IMR-90 (cell line): ENCODE data around the gene KLK14. TPM values are rescaled to one million over a fixed set of nuclear protein-coding genes. Genes with fewer than 3 reads are reported as not detected.

Experiments used
- ATAC-seq: fragments of 200-7000 bp; cut with Tn5 transposase; 2 replicates; pipeline ENCODE4 v1.9.1; 2020; ENCODE audit warnings: low read depth, mild to moderate bottlenecking, moderate library complexity
- BruUV-seq: library from RNA; stranded (reverse); fragments of 400-500 nt; replicated peaks from 2 replicates; lab custom pipeline; 2021; lab: Mats Ljungman, UMichigan
- CTCF ChIA-PET: fragments of 300-600 bp; formaldehyde crosslinking; extraction: SDS; loops from one replicate; lab custom pipeline; 2021; ENCODE audit warnings: antibody characterized with exemption; lab: Yijun Ruan, JAX
- POLR2A ChIA-PET: fragments of 300-600 bp; sonication (Branson Sonifier 250); formaldehyde crosslinking; loops from one replicate; lab custom pipeline; 2022; ENCODE audit warnings: antibody characterized with exemption; ENCODE audit not compliant: unreplicated experiment; lab: Charles Lee
- DNase-seq: peaks from one replicate; pipeline ENCODE4 v3.0.0; 2013
- H2AFZ ChIP-seq: replicated peaks from 2 replicates; pipeline ENCODE3; 2013; ENCODE audit warnings: low read length, mild to moderate bottlenecking; ENCODE audit not compliant: poor library complexity
- H2AK5ac ChIP-seq: 2 replicates; pipeline ENCODE4 v1.6.1; 2013; ENCODE audit warnings: low read depth, low read length, inconsistent platforms
- H2AK9ac ChIP-seq: replicated peaks from 2 replicates; pipeline ENCODE3; 2013; ENCODE audit warnings: mild to moderate bottlenecking, low read depth, low read length, moderate library complexity; ENCODE audit not compliant: poor library complexity
- H2BK120ac ChIP-seq: 2 replicates; pipeline ENCODE4 v1.6.1; 2013; ENCODE audit warnings: low read depth, low read length, inconsistent platforms
- H2BK15ac ChIP-seq: 3 replicates; pipeline ENCODE4 v1.6.1; 2013; ENCODE audit warnings: low read depth, low read length, inconsistent platforms
- H2BK20ac ChIP-seq: 2 replicates; pipeline ENCODE4 v1.6.1; 2013; ENCODE audit warnings: low read depth, mild to moderate bottlenecking, inconsistent platforms, low read length, moderate library complexity
- H2BK5ac ChIP-seq: 2 replicates; pipeline ENCODE4 v1.6.1; 2013; ENCODE audit warnings: mild to moderate bottlenecking, low read depth, low read length, inconsistent platforms; ENCODE audit not compliant: poor library complexity, severe bottlenecking
- H3K14ac ChIP-seq: replicated peaks from 2 replicates; pipeline ENCODE4 v1.6.1; 2013; ENCODE audit warnings: low read depth, low read length, inconsistent platforms
- H3K18ac ChIP-seq: 2 replicates; pipeline ENCODE4 v1.6.1; 2013; ENCODE audit warnings: low read depth, low read length, control low read depth
- H3K23ac ChIP-seq: 2 replicates; pipeline ENCODE4 v1.6.1; 2013; ENCODE audit warnings: low read depth, low read length, inconsistent platforms
- H3K27ac ChIP-seq: 2 replicates; pipeline ENCODE4 v1.5.1; 2013; ENCODE audit warnings: mild to moderate bottlenecking, control low read depth, low read length; ENCODE audit not compliant: insufficient read depth
- H3K27me3 ChIP-seq: 2 replicates; pipeline ENCODE4 v1.6.1; 2013; ENCODE audit warnings: low read length; ENCODE audit not compliant: control insufficient read depth, insufficient read depth
- H3K36me3 ChIP-seq: 2 replicates; pipeline ENCODE4 v1.6.1; 2013; ENCODE audit warnings: low read length, mixed read lengths; ENCODE audit not compliant: control insufficient read depth, insufficient read depth
- H3K4ac ChIP-seq: 2 replicates; pipeline ENCODE4 v1.6.1; 2013; ENCODE audit warnings: low read depth, low read length, inconsistent platforms
- H3K4me1 ChIP-seq: 2 replicates; pipeline ENCODE4 v1.6.1; 2013; ENCODE audit warnings: low read length, mixed read lengths; ENCODE audit not compliant: control insufficient read depth, insufficient read depth
- H3K4me2 ChIP-seq: 2 replicates; pipeline ENCODE4 v1.6.1; 2013; ENCODE audit warnings: low read depth, mild to moderate bottlenecking, control low read depth, low read length, moderate library complexity
- H3K4me3 ChIP-seq: 2 replicates; pipeline ENCODE4 v1.5.1; 2013; ENCODE audit warnings: low read depth, mild to moderate bottlenecking, control low read depth, low read length, moderate library complexity; ENCODE audit not compliant: insufficient read depth
- H3K56ac ChIP-seq: 2 replicates; pipeline ENCODE4 v1.6.1; 2013; ENCODE audit warnings: low read length, inconsistent platforms; ENCODE audit not compliant: insufficient read depth; ENCODE audit errors: extremely low read depth
- H3K79me1 ChIP-seq, 2 experiments: 2 replicates each; pipeline ENCODE4 v1.6.1; 2013; ENCODE audit warnings: low read length in 2 of 2, inconsistent platforms in 1 of 2, low read depth in 1 of 2
- H3K9ac ChIP-seq: 2 replicates; pipeline ENCODE4 v1.6.1; 2013; ENCODE audit warnings: low read depth, low read length, control low read depth
- H3K9me1 ChIP-seq: 2 replicates; pipeline ENCODE4 v1.6.1; 2013; ENCODE audit warnings: low read length, inconsistent platforms; ENCODE audit not compliant: insufficient read depth
- H3K9me3 ChIP-seq: 2 replicates; pipeline ENCODE4 v1.6.1; 2013; ENCODE audit warnings: low read length; ENCODE audit not compliant: control insufficient read depth, insufficient read depth
- H4K20me1 ChIP-seq: 2 replicates; pipeline ENCODE4 v1.6.1; 2013; ENCODE audit warnings: low read length, inconsistent platforms; ENCODE audit not compliant: insufficient read depth
- H4K5ac ChIP-seq: 2 replicates; pipeline ENCODE4 v1.6.1; 2013; ENCODE audit warnings: mild to moderate bottlenecking, low read depth, low read length, control low read depth
- H4K8ac ChIP-seq, 2 experiments: 2 replicates each; pipeline ENCODE4 v1.6.1; 2013; ENCODE audit warnings: low read depth in 2 of 2, low read length in 2 of 2, control low read depth in 1 of 2, inconsistent platforms in 1 of 2
- H4K91ac ChIP-seq: 2 replicates; pipeline ENCODE4 v1.6.1; 2013; ENCODE audit warnings: low read depth, low read length, inconsistent platforms; ENCODE audit not compliant: insufficient read depth
- CHD1 ChIP-seq: IDR thresholded peaks from 2 replicates; pipeline ENCODE4 v1.6.1; 2012; ENCODE audit warnings: low read depth, low read length, improper control_type of control experiment
- MAZ ChIP-seq: IDR thresholded peaks from 2 replicates; pipeline ENCODE4 v1.6.1; 2012; ENCODE audit warnings: low read depth, mild to moderate bottlenecking, low read length, improper control_type of control experiment, moderate library complexity, borderline replicate concordance
- RAD21 ChIP-seq: IDR thresholded peaks from 2 replicates; pipeline ENCODE4 v1.6.1; 2012; ENCODE audit warnings: low read length, improper control_type of control experiment
- WGBS, 2 experiments: methylation state at CpG; one replicate each; pipeline versions ENCODE4 v1.1.5 to v1.1.7; 2013; ENCODE audit warnings: missing lambda C conversion rate in 2 of 2; ENCODE audit not compliant: insufficient read length in 1 of 2; ENCODE audit errors: extremely low coverage in 2 of 2; 5-methylcytosine and 5-hydroxymethylcytosine counted together
- dilution Hi-C: fragments of 300-500 bp; cut with HindIII; formaldehyde crosslinking; loops from one replicate; pipeline ENCODE4 v1.14.3; 2018; ENCODE audit warnings: low sequenced_read_pairs; ENCODE audit not compliant: unreplicated experiment
- in situ Hi-C: fragments of 300-500 bp; cut with MboI; formaldehyde crosslinking; loops from 3 replicates; pipeline ENCODE4 v1.14.3; 2019; ENCODE audit warnings: low sequenced_read_pairs, inconsistent platforms, mixed read lengths
- intact Hi-C: fragments of 100-400 bp; cut with micrococcal nuclease; formaldehyde crosslinking; loops from 2 replicates; pipeline ENCODE4 v1.10.0; 2022
- polyA plus RNA-seq, 3 experiments: library from polyadenylated mRNA; depleted of rRNA; stranded (reverse); fragments of >200 nt; gene quantifications; 2 replicates each; pipeline ENCODE4 v1.2.3, GENCODE V29; 2012; ENCODE audit warnings: low replicate concordance in 1 of 3
- total RNA-seq: library from RNA; depleted of rRNA; stranded (reverse); fragments of >200 nt; gene quantifications from 2 replicates; pipeline ENCODE4 v1.2.3, GENCODE V29; 2012
- TF ChIP-seq, protein P1 (sequence below): fragments of 150-350 bp; IDR thresholded peaks from 2 replicates; pipeline ENCODE4 v1.6.1; 2016; ENCODE audit warnings: low read depth, mild to moderate bottlenecking, low read length, moderate library complexity, borderline replicate concordance

Gene KLK14
- total and polyA plus RNA-seq, 2 of the 4 experiments (the other 2 are of a cell fraction), result not detected

DNA sequence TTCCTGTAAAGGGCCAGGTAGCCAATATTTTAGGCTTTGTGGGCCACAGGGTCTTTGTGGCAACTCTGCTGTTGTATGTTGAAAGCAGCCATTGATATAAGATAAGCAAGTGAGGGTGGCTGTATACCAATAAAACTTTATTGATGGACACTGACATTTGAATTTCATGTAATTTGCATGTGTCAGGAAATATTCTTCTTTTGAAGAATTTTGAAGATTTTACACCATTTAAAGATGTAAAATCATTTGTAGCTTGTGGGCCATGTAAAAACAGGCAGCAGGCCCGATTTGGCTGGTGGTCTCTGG, 27.9 kb upstream of the KLK14 start:
- Histone ChIP-seq H4K5ac (no peak overlapping the region), H3K4me1 (no peaks in the 10 kb centered on the region), H3K9me3 (no peaks in the 10 kb centered on the region), H4K8ac (no peak overlapping the region), H2AK9ac (no peak overlapping the region), H3K27ac (no peak overlapping the region), H2BK15ac (no peak overlapping the region), H2BK5ac (no peak overlapping the region), H3K4ac (no peak overlapping the region), H3K14ac (no peak overlapping the region), H2AK5ac (no peak overlapping the region), H3K4me3 (no peak overlapping the region), H3K56ac (no peak overlapping the region), H2BK120ac (no peak overlapping the region), H3K36me3 (no peaks in the 10 kb centered on the region), H3K79me1 (peaks cover 17 to 21% of the 10 kb centered on the region in 2 experiments), H3K9me1 (peaks cover 9% of the 10 kb centered on the region; the same call in 1 of the 2 replicates), H3K4me2 (no peak overlapping the region), H4K20me1 (no peaks in the 10 kb centered on the region), H3K23ac (no peak overlapping the region), H3K18ac (no peak overlapping the region), H3K9ac (no peak overlapping the region), H3K27me3 (peaks cover 6% of the 10 kb centered on the region), H4K91ac (no peak overlapping the region), H2BK20ac (no peak overlapping the region), H2AFZ (no peak overlapping the region)
- WGBS, 2 experiments, result no CpG with 5 or more reads among the region's 1 CpG
- intact Hi-C loops, result no loop called here
- dilution Hi-C loops, result no loop called here
- DNase-seq (no peak), ATAC-seq (no peak)
- BruUV-seq, result no TSS peak
- ChIA-PET POLR2A (no interaction called here), CTCF (interaction anchor here (0.7 kb wide), 1 partner anchor 53 kb away, joined by 6 read pairs; no protein-coding TSS in a partner anchor)
- in situ Hi-C loops, result no loop called here
- no peak for TF ChIP-seq RAD21
- TF ChIP-seq, protein P1, sequence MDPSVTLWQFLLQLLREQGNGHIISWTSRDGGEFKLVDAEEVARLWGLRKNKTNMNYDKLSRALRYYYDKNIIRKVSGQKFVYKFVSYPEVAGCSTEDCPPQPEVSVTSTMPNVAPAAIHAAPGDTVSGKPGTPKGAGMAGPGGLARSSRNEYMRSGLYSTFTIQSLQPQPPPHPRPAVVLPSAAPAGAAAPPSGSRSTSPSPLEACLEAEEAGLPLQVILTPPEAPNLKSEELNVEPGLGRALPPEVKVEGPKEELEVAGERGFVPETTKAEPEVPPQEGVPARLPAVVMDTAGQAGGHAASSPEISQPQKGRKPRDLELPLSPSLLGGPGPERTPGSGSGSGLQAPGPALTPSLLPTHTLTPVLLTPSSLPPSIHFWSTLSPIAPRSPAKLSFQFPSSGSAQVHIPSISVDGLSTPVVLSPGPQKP, result no peak
- no peak for TF ChIP-seq CHD1
- no peak for TF ChIP-seq MAZ
